ENCODE measurements around the gene MCTP2.

- TF ChIP-seq RAD21 (IDR thresholded peaks at IDR 0.05; ENCODE audit: low read depth) (peak; percentile 46; the same call in 1 of the 2 replicates), YY1 (IDR thresholded peaks at IDR 0.05; ENCODE audit: low read depth) (no peak), ZBTB7A (IDR thresholded peaks at IDR 0.05; ENCODE audit: low read depth) (no peak), MAX (IDR thresholded peaks at IDR 0.05) (no peak), NFIC (IDR thresholded peaks at IDR 0.05) (no peak), EP300 (IDR thresholded peaks at IDR 0.05; ENCODE audit: borderline replicate concordance) (no peak), REST (IDR thresholded peaks at IDR 0.05; ENCODE audit: low read depth) (no peak), TCF12 (IDR thresholded peaks at IDR 0.05; ENCODE audit: low read depth) (no peak), EGR1 (IDR thresholded peaks at IDR 0.05) (no peak)
These were observed 96.1 kb downstream of the MCTP2 start for GRCh38 chr15:94327356-94327936.
